Upper lobe of left lung (tissue), 4 donors: ENCODE results near the gene ZDHHC1.

Source experiments
- CTCF ChIP-seq, 6 experiments: fragments of 450-650 bp in 4 of 6; fragments of 200-600 bp in 2 of 6; sonication (generic) in 2 of 6; IDR thresholded peaks; one replicate each; pipeline ENCODE4 v1.5.1; 2016 to 2019; ENCODE audit warnings: antibody characterized with exemption in 6 of 6
- EP300 ChIP-seq, 4 donors: sonication (generic); formaldehyde crosslinking; IDR thresholded peaks; one replicate each; pipeline ENCODE4 v1.5.1; 2017; ENCODE audit warnings: antibody characterized with exemption in 4 of 4, control low read depth in 2 of 4

- TF ChIP-seq CTCF (IDR thresholded peaks at IDR 0.05) (no peak), EP300 (IDR thresholded peaks at IDR 0.05) (no peak)
These were observed 48.3 kb upstream of the ZDHHC1 start for GRCh38 chr16:67464565-67464964.
